ENCODE results near the gene SYNM.

SYNM gene

GRCh38 chr15:99170476-99171065 lies 65.7 kb downstream of the SYNM start:
- H3K27me3 Mint-ChIP-seq (ENCODE audit: low read depth): peaks cover 6% of the 10 kb centered on the region
- no peak for TF ChIP-seq CTCF (IDR thresholded peaks at IDR 0.05; ENCODE audit: unreplicated experiment in 3 of 3)
- peaks cover 16% of the 10 kb centered on the region for H3K4me1 Mint-ChIP-seq
- peaks cover 41% of the 10 kb centered on the region for H3K36me3 Mint-ChIP-seq (ENCODE audit: low read depth)
- H3K4me3 Mint-ChIP-seq: no peak overlapping the region
- H3K9me3 Mint-ChIP-seq: no peaks in the 10 kb centered on the region
- H3K27ac Mint-ChIP-seq: no peak overlapping the region

GRCh38 chr15:99172171-99172570 lies 67.3 kb downstream of the SYNM start:
- H3K4me1 Mint-ChIP-seq: peaks cover 16% of the 10 kb centered on the region
- peaks cover 6% of the 10 kb centered on the region for H3K27me3 Mint-ChIP-seq (ENCODE audit: low read depth)
- no peak overlapping the region for H3K4me3 Mint-ChIP-seq
- H3K36me3 Mint-ChIP-seq (ENCODE audit: low read depth): peaks cover 37% of the 10 kb centered on the region
- TF ChIP-seq CTCF (IDR thresholded peaks at IDR 0.05; ENCODE audit: unreplicated experiment in 3 of 3): no peak
- H3K9me3 Mint-ChIP-seq: no peaks in the 10 kb centered on the region
- H3K27ac Mint-ChIP-seq: no peak overlapping the region

- Mint-ChIP-seq H3K36me3 (ENCODE audit: low read depth) (peaks cover 34% of the 10 kb centered on the region), H3K27ac (no peak overlapping the region), H3K4me3 (no peak overlapping the region), H3K27me3 (ENCODE audit: low read depth) (peaks cover 6% of the 10 kb centered on the region), H3K4me1 (peaks cover 16% of the 10 kb centered on the region), H3K9me3 (no peaks in the 10 kb centered on the region)
- TF ChIP-seq CTCF (IDR thresholded peaks at IDR 0.05; ENCODE audit: unreplicated experiment in 3 of 3): no peak
Observed at GRCh38 chr15:99172989-99173388, 68.1 kb downstream of the SYNM start.

GRCh38 chr15:99174567-99175395 lies 69.9 kb downstream of the SYNM start:
- peak overlapping the region; percentile 23 to 73 (median 62) for H3K27ac Mint-ChIP-seq
- no peak for TF ChIP-seq CTCF (IDR thresholded peaks at IDR 0.05; ENCODE audit: unreplicated experiment in 3 of 3)
- no peaks in the 10 kb centered on the region for H3K9me3 Mint-ChIP-seq
- no peaks in the 10 kb centered on the region for H3K27me3 Mint-ChIP-seq (ENCODE audit: low read depth)
- no peak overlapping the region for H3K4me3 Mint-ChIP-seq
- peaks cover 17% of the 10 kb centered on the region for H3K4me1 Mint-ChIP-seq
- H3K36me3 Mint-ChIP-seq (ENCODE audit: low read depth): peaks cover 32% of the 10 kb centered on the region

- no peaks in the 10 kb centered on the region for H3K27me3 Mint-ChIP-seq (ENCODE audit: low read depth)
- peaks cover 33% of the 10 kb centered on the region for H3K4me1 Mint-ChIP-seq
- peaks cover 25% of the 10 kb centered on the region for H3K36me3 Mint-ChIP-seq (ENCODE audit: low read depth)
- TF ChIP-seq CTCF (IDR thresholded peaks at IDR 0.05; ENCODE audit: unreplicated experiment in 3 of 3): no peak
- no peaks in the 10 kb centered on the region for H3K9me3 Mint-ChIP-seq
- H3K27ac Mint-ChIP-seq: peak overlapping the region in 1 of 3 experiments; percentile 32
- no peak overlapping the region for H3K4me3 Mint-ChIP-seq
Observed at GRCh38 chr15:99176757-99177156, 71.9 kb downstream of the SYNM start.
